Measurements from ENCODE around the gene OR4K15.
"Not testable (repeated sequence)": the region's sequence is repeated elsewhere in the genome, so short reads cannot be mapped to it uniquely, and the experiment has no call there.

The OR4K15 gene

GRCh38 chr14:19949218-19949617, 26.2 kb upstream of the OR4K15 start:
- no peaks in the 10 kb centered on the region for H3K27me3 ChIP-seq (ENCODE audit: insufficient read depth, poor library complexity, severe bottlenecking)
- TF ChIP-seq SPI1 (IDR thresholded peaks at IDR 0.05; ENCODE audit: borderline replicate concordance, low read depth) (no peak), REST (IDR thresholded peaks at IDR 0.05; ENCODE audit: insufficient replicate concordance, low read depth) (no peak), GABPA (IDR thresholded peaks at IDR 0.05; ENCODE audit: low read depth) (no peak), POLR2AphosphoS5 (IDR thresholded peaks at IDR 0.05; ENCODE audit: low read depth) (no peak)
- TF ChIP-seq, protein P1, sequence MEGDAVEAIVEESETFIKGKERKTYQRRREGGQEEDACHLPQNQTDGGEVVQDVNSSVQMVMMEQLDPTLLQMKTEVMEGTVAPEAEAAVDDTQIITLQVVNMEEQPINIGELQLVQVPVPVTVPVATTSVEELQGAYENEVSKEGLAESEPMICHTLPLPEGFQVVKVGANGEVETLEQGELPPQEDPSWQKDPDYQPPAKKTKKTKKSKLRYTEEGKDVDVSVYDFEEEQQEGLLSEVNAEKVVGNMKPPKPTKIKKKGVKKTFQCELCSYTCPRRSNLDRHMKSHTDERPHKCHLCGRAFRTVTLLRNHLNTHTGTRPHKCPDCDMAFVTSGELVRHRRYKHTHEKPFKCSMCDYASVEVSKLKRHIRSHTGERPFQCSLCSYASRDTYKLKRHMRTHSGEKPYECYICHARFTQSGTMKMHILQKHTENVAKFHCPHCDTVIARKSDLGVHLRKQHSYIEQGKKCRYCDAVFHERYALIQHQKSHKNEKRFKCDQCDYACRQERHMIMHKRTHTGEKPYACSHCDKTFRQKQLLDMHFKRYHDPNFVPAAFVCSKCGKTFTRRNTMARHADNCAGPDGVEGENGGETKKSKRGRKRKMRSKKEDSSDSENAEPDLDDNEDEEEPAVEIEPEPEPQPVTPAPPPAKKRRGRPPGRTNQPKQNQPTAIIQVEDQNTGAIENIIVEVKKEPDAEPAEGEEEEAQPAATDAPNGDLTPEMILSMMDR (IDR thresholded peaks at IDR 0.05; ENCODE audit: insufficient read depth, low read length), result no peak
- no peak for DNase-seq (ENCODE audit: low read depth in 1 of 2, low spot score in 1 of 2)
- H3K4me3 ChIP-seq (replicated peaks; ENCODE audit: insufficient read depth, low read length), result no peak overlapping the region
- no peak overlapping the region for H3K27ac ChIP-seq (replicated peaks)

DNA sequence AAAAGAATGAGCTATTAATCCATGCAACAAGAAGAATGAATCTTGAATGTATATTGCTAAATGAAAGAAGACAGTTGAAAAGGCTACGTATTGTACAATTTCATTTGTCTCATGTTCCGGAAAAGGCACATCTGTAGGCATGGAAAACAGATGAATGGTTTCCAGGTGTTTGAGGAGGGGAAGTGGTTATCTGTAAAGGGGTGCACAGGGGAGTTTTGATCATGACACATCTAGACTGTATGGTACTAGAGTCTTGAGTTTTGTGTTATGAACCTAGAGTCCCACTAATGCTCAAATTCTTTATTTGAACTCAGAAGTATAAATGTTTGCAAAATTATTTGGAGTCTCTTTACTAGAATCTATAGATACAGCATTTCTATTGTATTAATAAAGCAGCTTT, 5.7 kb upstream of the OR4K15 start:
- DNase-seq (ENCODE audit: low read depth in 1 of 2, low spot score in 1 of 2); H3K4me3 ChIP-seq (replicated peaks; ENCODE audit: insufficient read depth, low read length); H3K27me3 ChIP-seq (ENCODE audit: insufficient read depth, poor library complexity, severe bottlenecking); H3K27ac ChIP-seq (replicated peaks): not testable (repeated sequence)

- no peaks in the 10 kb centered on the region for H3K27me3 ChIP-seq (ENCODE audit: insufficient read depth, poor library complexity, severe bottlenecking)
- no peak overlapping the region for H3K4me3 ChIP-seq (replicated peaks; ENCODE audit: insufficient read depth, low read length)
- no peak for DNase-seq (ENCODE audit: low read depth in 1 of 2, low spot score in 1 of 2)
- no peak overlapping the region for H3K27ac ChIP-seq (replicated peaks)
- TF ChIP-seq, protein P1 (IDR thresholded peaks at IDR 0.05; ENCODE audit: insufficient read depth, low read length), result no peak
- TF ChIP-seq REST (IDR thresholded peaks at IDR 0.05; ENCODE audit: insufficient replicate concordance, low read depth) (no peak), SPI1 (IDR thresholded peaks at IDR 0.05; ENCODE audit: borderline replicate concordance, low read depth) (no peak), POLR2AphosphoS5 (IDR thresholded peaks at IDR 0.05; ENCODE audit: low read depth) (no peak), GABPA (IDR thresholded peaks at IDR 0.05; ENCODE audit: low read depth) (no peak)
Observed at GRCh38 chr14:19974844-19975243, 547 bp upstream of the OR4K15 start.

- Histone ChIP-seq H3K4me3 (replicated peaks; ENCODE audit: insufficient read depth, low read length) (no peak overlapping the region), H3K27ac (replicated peaks) (no peak overlapping the region), H3K27me3 (ENCODE audit: insufficient read depth, poor library complexity, severe bottlenecking) (no peaks in the 10 kb centered on the region)
- TF ChIP-seq GABPA (IDR thresholded peaks at IDR 0.05; ENCODE audit: low read depth) (no peak), SPI1 (IDR thresholded peaks at IDR 0.05; ENCODE audit: borderline replicate concordance, low read depth) (no peak), POLR2AphosphoS5 (IDR thresholded peaks at IDR 0.05; ENCODE audit: low read depth) (no peak), REST (IDR thresholded peaks at IDR 0.05; ENCODE audit: insufficient replicate concordance, low read depth) (no peak)
- TF ChIP-seq, protein P1 (IDR thresholded peaks at IDR 0.05; ENCODE audit: insufficient read depth, low read length), result no peak
- no peak for DNase-seq (ENCODE audit: low read depth in 1 of 2, low spot score in 1 of 2)
Observed at GRCh38 chr14:19993438-19993837, 18.0 kb downstream of the OR4K15 start.
